Lower leg skin (tissue), 3 donors: ENCODE results near the gene CALML3.

Source experiments
- CTCF ChIP-seq, 3 donors: fragments of 450-650 bp; IDR thresholded peaks; one replicate each; pipeline ENCODE4 v1.5.1; 2016; ENCODE audit warnings: antibody characterized with exemption in 3 of 3, mild to moderate bottlenecking in 3 of 3, moderate library complexity in 2 of 3
- POLR2A ChIP-seq, 2 donors: fragments of 450-650 bp; IDR thresholded peaks; one replicate each; pipeline ENCODE4 v1.6.1; 2016 to 2017; ENCODE audit warnings: antibody characterized with exemption in 2 of 2, mild to moderate bottlenecking in 1 of 2, moderate library complexity in 1 of 2

- no peak for TF ChIP-seq CTCF (IDR thresholded peaks at IDR 0.05)
- TF ChIP-seq POLR2A (IDR thresholded peaks at IDR 0.05) = no peak
These were observed 36.2 kb upstream of the CALML3 start for GRCh38 chr10:5488272-5489161.
